ELF-1 (cell line): Measurements from ENCODE around the gene DNAJC13.

Experiments used
- DNase-seq: peaks from one replicate; pipeline ENCODE4 v3.0.0-alpha.2; 2016; ENCODE audit warnings: low read depth, low spot score

Gene DNAJC13

GRCh38 chr3:132405609-132406299 is 11.5 kb upstream of the DNAJC13 start:
- no peak for DNase-seq

GRCh38 chr3:132406587-132406986 is 10.7 kb upstream of the DNAJC13 start:
- no peak for DNase-seq

- DNase-seq = no peak
These were observed 10.3 kb upstream of the DNAJC13 start for GRCh38 chr3:132407025-132407424.

- DNase-seq = no peak
These were observed 2.5 kb upstream of the DNAJC13 start for GRCh38 chr3:132414841-132415240.

GRCh38 chr3:132416161-132416560 is 1.1 kb upstream of the DNAJC13 start:
- DNase-seq = no peak

- DNase-seq = peak; percentile 85
These were observed 551 bp downstream of the DNAJC13 start for GRCh38 chr3:132417695-132418411.

- no peak for DNase-seq
These were observed 1.6 kb downstream of the DNAJC13 start for GRCh38 chr3:132418916-132419315.

GRCh38 chr3:132421832-132422231 is 4.5 kb downstream of the DNAJC13 start:
- no peak for DNase-seq

GRCh38 chr3:132422531-132422930 is 5.2 kb downstream of the DNAJC13 start:
- DNase-seq = no peak

GRCh38 chr3:132432639-132433038 is 15.3 kb downstream of the DNAJC13 start:
- DNase-seq = no peak

GRCh38 chr3:132433121-132433520 is 15.8 kb downstream of the DNAJC13 start:
- DNase-seq = no peak

- DNase-seq = no peak
These were observed 18.1 kb downstream of the DNAJC13 start for GRCh38 chr3:132435224-132435910.

- DNase-seq = no peak
These were observed 18.7 kb downstream of the DNAJC13 start for GRCh38 chr3:132435911-132436425.

- DNase-seq = no peak
These were observed 26.1 kb downstream of the DNAJC13 start for GRCh38 chr3:132443421-132443820.

- no peak for DNase-seq
These were observed 27.1 kb downstream of the DNAJC13 start for GRCh38 chr3:132444383-132444782.

- DNase-seq = no peak
These were observed 28.5 kb downstream of the DNAJC13 start for GRCh38 chr3:132445817-132446216.

GRCh38 chr3:132448216-132448961 is 31.1 kb downstream of the DNAJC13 start:
- no peak for DNase-seq

GRCh38 chr3:132456136-132456535 is 38.8 kb downstream of the DNAJC13 start:
- no peak for DNase-seq

GRCh38 chr3:132456571-132456970 is 39.3 kb downstream of the DNAJC13 start:
- no peak for DNase-seq

GRCh38 chr3:132457286-132457685 is 40.0 kb downstream of the DNAJC13 start:
- DNase-seq = no peak

- no peak for DNase-seq
These were observed 42.2 kb downstream of the DNAJC13 start for GRCh38 chr3:132459551-132459950.

GRCh38 chr3:132461544-132461943 is 44.2 kb downstream of the DNAJC13 start:
- DNase-seq = no peak
